Upper lobe of left lung (tissue), 6 donors: Measurements from ENCODE around the gene FANCF. TPM values are rescaled to one million over a fixed set of nuclear protein-coding genes. Genes with fewer than 3 reads are reported as not detected.
A peak's percentile ranks its signal among the peaks of the same experiment; 100 is the strongest.

Source experiments
- ATAC-seq, 2 donors: fragments of 200-7000 bp; cut with Tn5 transposase; one replicate each; pipeline ENCODE4 v1.9.1; 2022; ENCODE audit warnings: mild to moderate bottlenecking in 2 of 2, moderate library complexity in 2 of 2; ENCODE audit not compliant: low FRiP score in 2 of 2
- DNase-seq, 2 donors: peaks; one replicate each; pipeline ENCODE4 v3.0.0-alpha.2; 2019 to 2020
- H3K27ac ChIP-seq, 4 donors: fragments of 200-600 bp; sonication (generic); one replicate each; pipeline ENCODE4 v1.5.1; 2016 to 2019
- H3K27me3 ChIP-seq, 4 donors: fragments of 200-600 bp; sonication (generic); one replicate each; pipeline ENCODE4 v1.5.1; 2017 to 2019
- H3K36me3 ChIP-seq, 4 donors: fragments of 200-600 bp; sonication (generic); one replicate each; pipeline ENCODE4 v1.5.1; 2016 to 2019
- H3K4me1 ChIP-seq, 4 donors: fragments of 200-600 bp; sonication (generic); one replicate each; pipeline ENCODE4 v1.5.1; 2018 to 2019
- H3K4me3 ChIP-seq, 4 donors: fragments of 200-600 bp; sonication (generic); one replicate each; pipeline ENCODE4 v1.5.1; 2017 to 2019; ENCODE audit warnings: mild to moderate bottlenecking in 2 of 4, moderate library complexity in 1 of 4
- H3K9me3 ChIP-seq, 4 donors: fragments of 200-600 bp; sonication (generic); one replicate each; pipeline ENCODE4 v1.5.1; 2018 to 2019
- CTCF ChIP-seq, 6 experiments: fragments of 450-650 bp in 4 of 6; fragments of 200-600 bp in 2 of 6; sonication (generic) in 2 of 6; IDR thresholded peaks; one replicate each; pipeline ENCODE4 v1.5.1; 2016 to 2019; ENCODE audit warnings: antibody characterized with exemption in 6 of 6
- EP300 ChIP-seq, 4 donors: sonication (generic); formaldehyde crosslinking; IDR thresholded peaks; one replicate each; pipeline ENCODE4 v1.5.1; 2017; ENCODE audit warnings: antibody characterized with exemption in 4 of 4, control low read depth in 2 of 4
- POLR2A ChIP-seq, 4 donors: fragments of 450-650 bp; IDR thresholded peaks; one replicate each; pipeline ENCODE4 v1.5.1; 2016 to 2017; ENCODE audit warnings: antibody characterized with exemption in 4 of 4, mild to moderate bottlenecking in 2 of 4
- POLR2AphosphoS5 ChIP-seq, 2 donors: sonication (generic); formaldehyde crosslinking; IDR thresholded peaks; one replicate each; pipeline ENCODE4 v1.5.1; 2017; ENCODE audit warnings: antibody characterized with exemption in 2 of 2
- WGBS, 2 donors: methylation state at CpG; one replicate each; pipeline ENCODE4 v1.1.5; 2017 to 2018; 5-methylcytosine and 5-hydroxymethylcytosine counted together
- total RNA-seq, 6 donors: library from RNA; depleted of rRNA in 4 of 6; stranded (reverse); fragments of >200 nt in 4 of 6; gene quantifications; one replicate each; pipeline versions ENCODE4 v1.1.0 to v1.2.1, GENCODE V29; 2016 to 2021
- donor health status: DM: no; HTN: no; CAD: no; lungs with moderate emphysema.
- donor health status: DM: no; HTN: yes; CAD: no; lungs with severe emphysema.

Gene FANCF
- total RNA-seq: 10 to 100 TPM in 1 of 6 donors, 1 to 10 TPM in 5; 2.4 to 10.9 (median 7.8) TPM

DNA sequence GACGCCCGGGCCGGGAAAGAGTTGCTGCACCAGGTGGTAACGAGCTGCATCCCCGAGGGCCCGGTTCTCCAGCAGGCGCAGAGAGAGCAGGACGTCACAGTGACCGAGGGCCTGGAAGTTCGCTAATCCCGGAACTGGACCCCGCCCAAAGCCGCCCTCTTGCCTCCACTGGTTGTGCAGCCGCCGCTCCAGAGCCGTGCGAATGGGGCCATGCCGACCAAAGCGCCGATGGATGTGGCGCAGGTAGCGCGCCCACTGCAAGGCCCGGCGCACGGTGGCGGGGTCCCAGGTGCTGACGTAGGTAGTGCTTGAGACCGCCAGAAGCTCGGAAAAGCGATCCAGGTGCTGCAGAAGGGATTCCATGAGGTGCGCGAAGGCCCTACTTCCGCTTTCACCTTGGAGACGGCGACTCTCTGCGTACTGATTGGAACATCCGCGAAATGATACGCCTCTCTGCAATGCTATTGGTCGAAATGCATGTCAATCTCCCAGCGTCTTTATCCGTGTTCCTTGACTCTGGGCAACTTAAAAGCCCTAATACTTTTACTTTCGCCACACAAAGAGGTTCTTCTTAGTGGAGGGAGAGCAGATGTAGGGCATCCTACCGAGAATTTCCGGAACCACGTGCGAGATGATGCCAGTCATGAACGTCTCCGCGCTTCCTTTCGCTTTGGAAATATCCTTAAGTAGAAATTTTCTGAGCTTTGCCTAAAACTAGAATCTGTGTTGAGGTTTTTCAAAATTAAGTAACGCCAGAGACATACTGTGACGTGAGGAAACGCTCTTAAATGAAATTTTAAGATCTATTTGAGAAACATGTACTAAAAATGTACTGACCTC is at the start of gene FANCF:
Gene FANCF (minus strand): TSS at position 376 of the 840 bp plus-strand sequence. CDS start 13 bp downstream, at position 363.
- DNase-seq: peak; percentile 94
- Histone ChIP-seq H3K9me3 (no peaks in the 10 kb centered on the region), H3K36me3 (no peaks in the 10 kb centered on the region), H3K27me3 (no peaks in the 10 kb centered on the region), H3K4me1 (peaks cover 9 to 20% (median 12%) of the 10 kb centered on the region in 4 donors), H3K4me3 (peak within 1 kb of the TSS; percentile 86 to 96 (median 95)), H3K27ac (peak within 1 kb of the TSS; percentile 87 to 91 (median 90))
- WGBS, 2 donors: 1% methylated on average over 30 to 32 of the region's 55 CpGs
- peak; percentile 99 for ATAC-seq
- TF ChIP-seq POLR2A (IDR thresholded peaks at IDR 0.05) (peak in 2 of 4 donors; percentile 25 to 64), CTCF (IDR thresholded peaks at IDR 0.05) (peak in 1 of 6 experiments; percentile 2), EP300 (IDR thresholded peaks at IDR 0.05) (no peak), POLR2AphosphoS5 (IDR thresholded peaks at IDR 0.05) (peak; percentile 60 to 72)

- Histone ChIP-seq H3K9me3 (no peaks in the 10 kb centered on the region), H3K27me3 (no peaks in the 10 kb centered on the region), H3K27ac (no peak overlapping the region), H3K4me3 (no peak overlapping the region), H3K36me3 (no peaks in the 10 kb centered on the region), H3K4me1 (no peaks in the 10 kb centered on the region)
- ATAC-seq (no peak), DNase-seq (no peak)
- no peak for TF ChIP-seq EP300 (IDR thresholded peaks at IDR 0.05)
- no peak for TF ChIP-seq POLR2A (IDR thresholded peaks at IDR 0.05)
- TF ChIP-seq CTCF (IDR thresholded peaks at IDR 0.05): no peak
- TF ChIP-seq POLR2AphosphoS5 (IDR thresholded peaks at IDR 0.05): no peak
- WGBS, 2 donors: 73 to 78% methylated on average over 4 of the region's 4 CpGs
Observed at GRCh38 chr11:22674470-22675439, 49.1 kb upstream of the FANCF start.

DNA sequence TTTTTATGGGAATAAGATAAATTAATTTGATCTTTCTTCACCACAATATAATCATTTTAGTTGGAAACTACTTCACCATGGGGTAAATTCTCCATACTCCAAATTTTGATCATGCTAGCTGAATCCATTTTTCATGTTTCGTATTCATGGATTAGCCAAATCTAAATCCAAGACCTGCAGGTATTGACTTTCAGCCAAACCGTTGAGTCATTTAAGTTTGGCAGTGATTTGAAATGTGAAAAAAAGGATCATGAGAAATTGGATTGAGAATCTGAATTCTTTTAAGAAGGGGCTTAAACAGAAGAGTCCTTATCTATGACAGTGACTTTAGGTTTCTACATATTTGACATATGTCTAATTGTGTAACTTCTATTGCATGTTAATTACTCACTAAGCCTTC is 46.1 kb upstream of the FANCF start:
- H3K4me1 ChIP-seq: peaks cover 5% of the 10 kb centered on the region in 4 donors
- no peaks in the 10 kb centered on the region for H3K36me3 ChIP-seq
- no peaks in the 10 kb centered on the region for H3K9me3 ChIP-seq
- ATAC-seq (no peak), DNase-seq (no peak)
- no peak overlapping the region for H3K4me3 ChIP-seq
- no peak for TF ChIP-seq POLR2AphosphoS5 (IDR thresholded peaks at IDR 0.05)
- no peak for TF ChIP-seq EP300 (IDR thresholded peaks at IDR 0.05)
- no peak for TF ChIP-seq POLR2A (IDR thresholded peaks at IDR 0.05)
- no peak for TF ChIP-seq CTCF (IDR thresholded peaks at IDR 0.05)
- peaks cover 0 to 5% (median 2%) of the 10 kb centered on the region in 4 donors for H3K27me3 ChIP-seq
- WGBS, 2 donors: 58 to 80% methylated on average over 2 of the region's 2 CpGs
- no peak overlapping the region for H3K27ac ChIP-seq

DNA sequence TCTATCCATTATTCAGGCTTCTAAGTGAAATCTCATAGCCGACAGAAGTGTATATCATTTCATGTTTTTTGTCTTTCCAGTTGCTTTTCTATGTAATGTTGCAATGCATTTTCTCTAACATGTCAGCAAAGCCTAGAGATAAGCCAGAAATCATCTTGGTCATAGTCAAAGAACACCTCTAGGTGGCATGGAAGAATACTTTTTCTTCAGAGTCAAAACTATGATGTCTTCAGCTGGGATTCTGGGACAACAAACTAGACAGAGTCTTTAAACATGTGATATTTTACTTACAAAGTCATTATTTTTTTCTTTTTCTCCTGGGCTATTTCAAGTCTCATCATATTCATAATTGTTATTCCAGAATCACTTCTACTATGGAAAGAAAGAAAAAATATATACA is 45.2 kb upstream of the FANCF start:
- Histone ChIP-seq H3K27ac (no peak overlapping the region), H3K9me3 (no peaks in the 10 kb centered on the region), H3K4me1 (peaks cover 11 to 14% (median 12%) of the 10 kb centered on the region in 4 donors), H3K4me3 (no peak overlapping the region), H3K27me3 (peaks cover 0 to 11% (median 5%) of the 10 kb centered on the region in 4 donors), H3K36me3 (no peaks in the 10 kb centered on the region)
- DNase-seq (no peak), ATAC-seq (no peak)
- TF ChIP-seq POLR2A (IDR thresholded peaks at IDR 0.05) (no peak), EP300 (IDR thresholded peaks at IDR 0.05) (no peak), POLR2AphosphoS5 (IDR thresholded peaks at IDR 0.05) (no peak), CTCF (IDR thresholded peaks at IDR 0.05) (no peak)
- 65 to 72% methylated on average over 1 of the region's 1 CpG for WGBS, 2 donors
